IMR-90 (cell line): ENCODE data around the gene C2. TPM values are rescaled to one million over a fixed set of nuclear protein-coding genes. Genes with fewer than 3 reads are reported as not detected.
"Not testable (repeated sequence)": the region's sequence is repeated elsewhere in the genome, so short reads cannot be mapped to it uniquely, and the experiment has no call there.

ENCODE experiments used
- ATAC-seq: fragments of 200-7000 bp; cut with Tn5 transposase; 2 replicates; pipeline ENCODE4 v1.9.1; 2020; ENCODE audit warnings: low read depth, mild to moderate bottlenecking, moderate library complexity
- BruUV-seq: library from RNA; stranded (reverse); fragments of 400-500 nt; replicated peaks from 2 replicates; lab custom pipeline; 2021; lab: Mats Ljungman, UMichigan
- CTCF ChIA-PET: fragments of 300-600 bp; formaldehyde crosslinking; extraction: SDS; loops from one replicate; lab custom pipeline; 2021; ENCODE audit warnings: antibody characterized with exemption; lab: Yijun Ruan, JAX
- POLR2A ChIA-PET: fragments of 300-600 bp; sonication (Branson Sonifier 250); formaldehyde crosslinking; loops from one replicate; lab custom pipeline; 2022; ENCODE audit warnings: antibody characterized with exemption; ENCODE audit not compliant: unreplicated experiment; lab: Charles Lee
- DNase-seq: peaks from one replicate; pipeline ENCODE4 v3.0.0; 2013
- H2AFZ ChIP-seq: replicated peaks from 2 replicates; pipeline ENCODE3; 2013; ENCODE audit warnings: low read length, mild to moderate bottlenecking; ENCODE audit not compliant: poor library complexity
- H2AK5ac ChIP-seq: 2 replicates; pipeline ENCODE4 v1.6.1; 2013; ENCODE audit warnings: low read depth, low read length, inconsistent platforms
- H2AK9ac ChIP-seq: replicated peaks from 2 replicates; pipeline ENCODE3; 2013; ENCODE audit warnings: mild to moderate bottlenecking, low read depth, low read length, moderate library complexity; ENCODE audit not compliant: poor library complexity
- H2BK120ac ChIP-seq: 2 replicates; pipeline ENCODE4 v1.6.1; 2013; ENCODE audit warnings: low read depth, low read length, inconsistent platforms
- H2BK15ac ChIP-seq: 3 replicates; pipeline ENCODE4 v1.6.1; 2013; ENCODE audit warnings: low read depth, low read length, inconsistent platforms
- H2BK20ac ChIP-seq: 2 replicates; pipeline ENCODE4 v1.6.1; 2013; ENCODE audit warnings: low read depth, mild to moderate bottlenecking, inconsistent platforms, low read length, moderate library complexity
- H2BK5ac ChIP-seq: 2 replicates; pipeline ENCODE4 v1.6.1; 2013; ENCODE audit warnings: mild to moderate bottlenecking, low read depth, low read length, inconsistent platforms; ENCODE audit not compliant: poor library complexity, severe bottlenecking
- H3K14ac ChIP-seq: replicated peaks from 2 replicates; pipeline ENCODE4 v1.6.1; 2013; ENCODE audit warnings: low read depth, low read length, inconsistent platforms
- H3K18ac ChIP-seq: 2 replicates; pipeline ENCODE4 v1.6.1; 2013; ENCODE audit warnings: low read depth, low read length, control low read depth
- H3K23ac ChIP-seq: 2 replicates; pipeline ENCODE4 v1.6.1; 2013; ENCODE audit warnings: low read depth, low read length, inconsistent platforms
- H3K27ac ChIP-seq: 2 replicates; pipeline ENCODE4 v1.5.1; 2013; ENCODE audit warnings: mild to moderate bottlenecking, control low read depth, low read length; ENCODE audit not compliant: insufficient read depth
- H3K27me3 ChIP-seq: 2 replicates; pipeline ENCODE4 v1.6.1; 2013; ENCODE audit warnings: low read length; ENCODE audit not compliant: control insufficient read depth, insufficient read depth
- H3K36me3 ChIP-seq: 2 replicates; pipeline ENCODE4 v1.6.1; 2013; ENCODE audit warnings: low read length, mixed read lengths; ENCODE audit not compliant: control insufficient read depth, insufficient read depth
- H3K4ac ChIP-seq: 2 replicates; pipeline ENCODE4 v1.6.1; 2013; ENCODE audit warnings: low read depth, low read length, inconsistent platforms
- H3K4me1 ChIP-seq: 2 replicates; pipeline ENCODE4 v1.6.1; 2013; ENCODE audit warnings: low read length, mixed read lengths; ENCODE audit not compliant: control insufficient read depth, insufficient read depth
- H3K4me2 ChIP-seq: 2 replicates; pipeline ENCODE4 v1.6.1; 2013; ENCODE audit warnings: low read depth, mild to moderate bottlenecking, control low read depth, low read length, moderate library complexity
- H3K4me3 ChIP-seq: 2 replicates; pipeline ENCODE4 v1.5.1; 2013; ENCODE audit warnings: low read depth, mild to moderate bottlenecking, control low read depth, low read length, moderate library complexity; ENCODE audit not compliant: insufficient read depth
- H3K56ac ChIP-seq: 2 replicates; pipeline ENCODE4 v1.6.1; 2013; ENCODE audit warnings: low read length, inconsistent platforms; ENCODE audit not compliant: insufficient read depth; ENCODE audit errors: extremely low read depth
- H3K79me1 ChIP-seq, 2 experiments: 2 replicates each; pipeline ENCODE4 v1.6.1; 2013; ENCODE audit warnings: low read length in 2 of 2, inconsistent platforms in 1 of 2, low read depth in 1 of 2
- H3K9ac ChIP-seq: 2 replicates; pipeline ENCODE4 v1.6.1; 2013; ENCODE audit warnings: low read depth, low read length, control low read depth
- H3K9me1 ChIP-seq: 2 replicates; pipeline ENCODE4 v1.6.1; 2013; ENCODE audit warnings: low read length, inconsistent platforms; ENCODE audit not compliant: insufficient read depth
- H3K9me3 ChIP-seq: 2 replicates; pipeline ENCODE4 v1.6.1; 2013; ENCODE audit warnings: low read length; ENCODE audit not compliant: control insufficient read depth, insufficient read depth
- H4K20me1 ChIP-seq: 2 replicates; pipeline ENCODE4 v1.6.1; 2013; ENCODE audit warnings: low read length, inconsistent platforms; ENCODE audit not compliant: insufficient read depth
- H4K5ac ChIP-seq: 2 replicates; pipeline ENCODE4 v1.6.1; 2013; ENCODE audit warnings: mild to moderate bottlenecking, low read depth, low read length, control low read depth
- H4K8ac ChIP-seq, 2 experiments: 2 replicates each; pipeline ENCODE4 v1.6.1; 2013; ENCODE audit warnings: low read depth in 2 of 2, low read length in 2 of 2, control low read depth in 1 of 2, inconsistent platforms in 1 of 2
- H4K91ac ChIP-seq: 2 replicates; pipeline ENCODE4 v1.6.1; 2013; ENCODE audit warnings: low read depth, low read length, inconsistent platforms; ENCODE audit not compliant: insufficient read depth
- MAFK ChIP-seq: IDR thresholded peaks from 2 replicates; pipeline ENCODE4 v1.6.1; 2012; ENCODE audit warnings: low read depth, low read length, improper control_type of control experiment
- RAD21 ChIP-seq: IDR thresholded peaks from 2 replicates; pipeline ENCODE4 v1.6.1; 2012; ENCODE audit warnings: low read length, improper control_type of control experiment
- RCOR1 ChIP-seq: IDR thresholded peaks from 2 replicates; pipeline ENCODE4 v1.6.1; 2012; ENCODE audit warnings: mild to moderate bottlenecking, low read length, improper control_type of control experiment; ENCODE audit not compliant: insufficient replicate concordance
- RFX5 ChIP-seq: IDR thresholded peaks from 2 replicates; pipeline ENCODE4 v1.8.0; 2012; ENCODE audit warnings: low read depth, mild to moderate bottlenecking, low read length, moderate library complexity
- WGBS, 2 experiments: methylation state at CpG; one replicate each; pipeline versions ENCODE4 v1.1.5 to v1.1.7; 2013; ENCODE audit warnings: missing lambda C conversion rate in 2 of 2; ENCODE audit not compliant: insufficient read length in 1 of 2; ENCODE audit errors: extremely low coverage in 2 of 2; 5-methylcytosine and 5-hydroxymethylcytosine counted together
- dilution Hi-C: fragments of 300-500 bp; cut with HindIII; formaldehyde crosslinking; loops from one replicate; pipeline ENCODE4 v1.14.3; 2018; ENCODE audit warnings: low sequenced_read_pairs; ENCODE audit not compliant: unreplicated experiment
- in situ Hi-C: fragments of 300-500 bp; cut with MboI; formaldehyde crosslinking; loops from 3 replicates; pipeline ENCODE4 v1.14.3; 2019; ENCODE audit warnings: low sequenced_read_pairs, inconsistent platforms, mixed read lengths
- intact Hi-C: fragments of 100-400 bp; cut with micrococcal nuclease; formaldehyde crosslinking; loops from 2 replicates; pipeline ENCODE4 v1.10.0; 2022
- polyA plus RNA-seq, 3 experiments: library from polyadenylated mRNA; depleted of rRNA; stranded (reverse); fragments of >200 nt; gene quantifications; 2 replicates each; pipeline ENCODE4 v1.2.3, GENCODE V29; 2012; ENCODE audit warnings: low replicate concordance in 1 of 3
- total RNA-seq: library from RNA; depleted of rRNA; stranded (reverse); fragments of >200 nt; gene quantifications from 2 replicates; pipeline ENCODE4 v1.2.3, GENCODE V29; 2012
- TF ChIP-seq, protein P1 (sequence below): fragments of 150-350 bp; IDR thresholded peaks from 2 replicates; pipeline ENCODE4 v1.6.1; 2016; ENCODE audit warnings: low read depth, mild to moderate bottlenecking, low read length, moderate library complexity, borderline replicate concordance

Gene C2
- total and polyA plus RNA-seq, 2 of the 4 experiments (the other 2 are of a cell fraction), result 0.18 to 0.19 TPM

DNA sequence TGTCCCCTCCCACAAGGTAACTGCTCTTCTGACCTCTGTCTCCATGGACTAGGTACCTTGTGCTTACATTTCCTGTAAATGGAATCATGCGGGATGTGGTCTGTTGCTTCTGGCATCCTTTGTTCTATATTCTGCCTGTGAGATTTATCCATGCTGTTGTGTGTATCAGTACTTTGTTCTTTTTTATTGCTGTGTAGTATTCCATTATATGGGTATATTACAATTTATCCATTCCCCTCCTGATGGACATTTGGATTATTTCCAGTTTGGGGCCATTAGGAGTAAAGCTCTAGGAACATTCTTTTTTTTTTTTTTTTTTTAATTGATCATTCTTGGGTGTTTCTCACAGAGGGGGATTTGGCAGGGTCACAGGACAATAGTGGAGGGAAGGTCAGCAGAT lies 3.4 kb downstream of the C2 start:
- H3K14ac ChIP-seq, result no peak overlapping the region
- no peak overlapping the region for H4K8ac ChIP-seq
- H2BK5ac ChIP-seq, result no peak overlapping the region
- H2BK20ac ChIP-seq, result no peak overlapping the region
- no TSS peak for BruUV-seq
- no peak for ATAC-seq
- H3K18ac ChIP-seq, result no peak overlapping the region
- ChIA-PET CTCF (no interaction called here), POLR2A (no interaction called here)
- no peaks in the 10 kb centered on the region for H3K79me1 ChIP-seq
- peaks cover 1% of the 10 kb centered on the region; the same call in 1 of the 2 replicates for H3K4me1 ChIP-seq
- no peak overlapping the region for H2AK9ac ChIP-seq
- no peak overlapping the region for H2BK15ac ChIP-seq
- DNase-seq, result no peak
- H3K9me1 ChIP-seq, result 0 out of 2 replicates have a peak, but pooled peaks cover 3% of the 10 kb centered on the region
- no peaks in the 10 kb centered on the region for H3K9me3 ChIP-seq
- no peak overlapping the region for H2AK5ac ChIP-seq
- dilution Hi-C loops (no loop called here), intact Hi-C loops (no loop called here), in situ Hi-C loops (no loop called here)
- no peak overlapping the region for H3K27ac ChIP-seq
- no peak overlapping the region for H4K91ac ChIP-seq
- H3K4me2 ChIP-seq, result no peak overlapping the region
- no peak overlapping the region for H2BK120ac ChIP-seq
- WGBS, 2 experiments, result no CpG with 5 or more reads among the region's 1 CpG
- H3K4ac ChIP-seq, result no peak overlapping the region
- TF ChIP-seq, protein P1, sequence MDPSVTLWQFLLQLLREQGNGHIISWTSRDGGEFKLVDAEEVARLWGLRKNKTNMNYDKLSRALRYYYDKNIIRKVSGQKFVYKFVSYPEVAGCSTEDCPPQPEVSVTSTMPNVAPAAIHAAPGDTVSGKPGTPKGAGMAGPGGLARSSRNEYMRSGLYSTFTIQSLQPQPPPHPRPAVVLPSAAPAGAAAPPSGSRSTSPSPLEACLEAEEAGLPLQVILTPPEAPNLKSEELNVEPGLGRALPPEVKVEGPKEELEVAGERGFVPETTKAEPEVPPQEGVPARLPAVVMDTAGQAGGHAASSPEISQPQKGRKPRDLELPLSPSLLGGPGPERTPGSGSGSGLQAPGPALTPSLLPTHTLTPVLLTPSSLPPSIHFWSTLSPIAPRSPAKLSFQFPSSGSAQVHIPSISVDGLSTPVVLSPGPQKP, result no peak
- TF ChIP-seq RAD21 (no peak), RFX5 (no peak), RCOR1 (no peak), MAFK (no peak)
- H3K56ac ChIP-seq, result no peak overlapping the region
- no peak overlapping the region for H3K23ac ChIP-seq
- H3K36me3 ChIP-seq, result no peaks in the 10 kb centered on the region
- no peaks in the 10 kb centered on the region for H4K20me1 ChIP-seq
- H2AFZ ChIP-seq, result no peak overlapping the region
- no peak overlapping the region for H3K9ac ChIP-seq
- H3K4me3 ChIP-seq, result no peak overlapping the region
- peaks cover 8% of the 10 kb centered on the region for H3K27me3 ChIP-seq
- H4K5ac ChIP-seq, result no peak overlapping the region

DNA sequence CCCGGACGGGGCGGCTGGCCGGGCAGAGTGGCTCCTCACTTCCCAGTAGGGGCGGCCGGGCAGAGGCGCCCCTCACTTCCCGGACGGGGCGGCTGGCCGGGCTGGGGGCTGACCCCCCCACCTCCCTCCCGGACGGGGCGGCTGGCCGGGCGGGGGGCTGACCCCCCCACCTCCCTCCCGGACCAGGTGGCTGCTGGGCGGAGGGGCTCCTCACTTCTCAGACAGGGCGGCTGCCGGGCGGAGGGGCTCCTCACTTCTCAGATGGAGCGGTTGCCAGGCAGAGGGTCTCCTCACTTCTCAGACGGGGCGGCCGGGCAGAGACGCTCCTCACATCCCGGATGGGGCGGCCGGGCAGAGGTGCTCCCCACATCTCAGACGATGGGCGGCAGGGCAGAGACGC lies 4.6 kb downstream of the C2 start:
- H2AK5ac ChIP-seq, H3K23ac ChIP-seq, H3K4ac ChIP-seq, H3K9me1 ChIP-seq, H3K36me3 ChIP-seq, H3K4me2 ChIP-seq, H2BK15ac ChIP-seq, in situ Hi-C loops, H3K9me3 ChIP-seq, H3K9ac ChIP-seq, ATAC-seq, H2BK20ac ChIP-seq, H4K5ac ChIP-seq, H3K79me1 ChIP-seq, H4K91ac ChIP-seq, H3K27ac ChIP-seq, H2AK9ac ChIP-seq, CTCF ChIA-PET, H3K4me1 ChIP-seq, dilution Hi-C loops, BruUV-seq, H2BK5ac ChIP-seq, DNase-seq, H2BK120ac ChIP-seq, H3K27me3 ChIP-seq, intact Hi-C loops, POLR2A ChIA-PET, H2AFZ ChIP-seq, H3K56ac ChIP-seq, H3K14ac ChIP-seq, H4K8ac ChIP-seq, H3K18ac ChIP-seq, H3K4me3 ChIP-seq, H4K20me1 ChIP-seq: not testable (repeated sequence)
- WGBS, 2 experiments, result 95% methylated on average over 10 of the region's 32 CpGs; no CpG with 5 or more reads in 1 of the 2 experiments
